GM12892 (cell line): Measurements from ENCODE around the gene NANOS2.

Experiments used
- POLR2A ChIP-seq: IDR thresholded peaks from 2 replicates; pipeline ENCODE4 v1.6.1; 2011; ENCODE audit warnings: low read depth, low read length, control low read depth
- POLR2AphosphoS5 ChIP-seq: IDR thresholded peaks from 2 replicates; pipeline ENCODE4 v1.6.1; 2011; ENCODE audit warnings: low read depth, low read length, control low read depth
- TAF1 ChIP-seq: IDR thresholded peaks from 2 replicates; pipeline ENCODE4 v1.6.1; 2011; ENCODE audit warnings: low read depth, mild to moderate bottlenecking, control low read depth, low read length, borderline replicate concordance

GRCh38 chr19:45883881-45884681 is 30.5 kb downstream of the NANOS2 start:
- TF ChIP-seq POLR2A: no peak
- no peak for TF ChIP-seq POLR2AphosphoS5
- no peak for TF ChIP-seq TAF1
